Skin of body (tissue), 2 donors: ENCODE measurements around the gene GAL3ST3. TPM values are rescaled to one million over a fixed set of nuclear protein-coding genes. Genes with fewer than 3 reads are reported as not detected.
"Not testable (repeated sequence)": the region's sequence is repeated elsewhere in the genome, so short reads cannot be mapped to it uniquely, and the experiment has no call there.

Experiments used
- DNase-seq: peaks from one replicate; lab custom pipeline; 2025; lab: John Stamatoyannopoulos, UW
- total RNA-seq: library from RNA; depleted of rRNA; stranded (reverse); fragments of >200 nt; gene quantifications from one replicate; pipeline ENCODE4 v1.2.3, GENCODE V29; 2014

GAL3ST3 gene
- total RNA-seq, 1 donor from 2014 or later, result not detected

DNA sequence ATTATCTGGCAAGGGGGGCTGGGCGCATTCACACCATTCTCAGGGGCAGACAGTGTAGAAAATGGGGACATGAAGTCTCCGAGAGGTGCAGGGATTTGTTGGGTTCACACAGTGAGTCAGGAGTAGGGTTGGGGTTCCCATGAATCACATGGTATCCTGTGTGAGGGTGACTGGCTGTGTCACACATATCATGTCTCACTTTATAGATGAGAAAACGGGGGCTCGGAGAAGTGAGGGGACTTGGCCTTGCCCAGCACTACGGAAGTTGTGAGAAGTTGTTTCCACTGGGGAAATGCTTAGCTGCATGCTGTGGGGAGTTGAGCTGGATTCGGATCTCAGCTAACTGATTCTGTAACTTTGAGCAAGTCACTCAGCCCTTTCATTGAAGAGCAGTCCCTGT lies 4.2 kb downstream of the GAL3ST3 start:
- no peak for DNase-seq

GRCh38 chr11:66042996-66043906 lies 5.7 kb downstream of the GAL3ST3 start:
- DNase-seq, result no peak

GRCh38 chr11:66042227-66042995 lies 6.5 kb downstream of the GAL3ST3 start:
- DNase-seq, result no peak

DNA sequence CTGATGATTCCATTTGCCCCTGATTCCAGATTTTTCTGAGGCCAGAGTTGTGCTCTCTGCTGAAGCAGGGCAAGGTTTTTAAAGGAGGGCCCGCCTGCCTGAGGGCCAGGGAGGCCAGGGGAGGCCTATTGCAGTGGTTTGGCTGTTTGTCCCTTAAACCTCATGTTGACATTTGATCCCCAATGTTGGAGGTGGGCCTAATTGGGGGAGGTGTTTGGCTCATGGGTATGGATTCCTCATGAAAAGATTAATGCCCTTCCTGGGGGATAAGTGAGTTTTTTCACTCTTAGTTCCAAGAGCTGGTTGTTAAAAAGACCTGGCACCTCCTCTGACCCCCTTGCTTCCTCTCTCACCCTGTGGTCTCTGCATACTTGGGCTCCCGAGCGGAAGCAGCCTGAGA lies 9.2 kb downstream of the GAL3ST3 start:
- no peak for DNase-seq

- no peak for DNase-seq
Observed at GRCh38 chr11:66037327-66037726, 11.6 kb downstream of the GAL3ST3 start.

DNA sequence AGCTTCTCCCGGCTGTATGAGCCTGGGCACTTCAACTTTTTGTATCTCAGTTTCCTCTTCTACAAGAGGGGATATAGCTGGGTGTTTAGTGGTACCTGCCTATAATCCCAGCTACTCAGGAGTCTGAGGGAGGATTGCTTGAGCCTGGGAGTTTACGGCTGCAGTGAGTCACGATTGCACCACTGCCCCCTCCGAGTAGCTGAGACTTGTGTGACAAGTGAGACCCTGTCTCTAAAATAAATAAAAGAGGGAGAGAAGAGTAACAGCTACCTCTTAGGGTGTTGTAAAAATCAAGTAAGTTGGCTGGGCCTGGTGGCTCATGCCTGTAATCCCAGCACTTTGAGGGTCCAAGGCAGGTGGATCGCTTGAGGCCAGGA lies 12.6 kb downstream of the GAL3ST3 start:
- no peak for DNase-seq

DNA sequence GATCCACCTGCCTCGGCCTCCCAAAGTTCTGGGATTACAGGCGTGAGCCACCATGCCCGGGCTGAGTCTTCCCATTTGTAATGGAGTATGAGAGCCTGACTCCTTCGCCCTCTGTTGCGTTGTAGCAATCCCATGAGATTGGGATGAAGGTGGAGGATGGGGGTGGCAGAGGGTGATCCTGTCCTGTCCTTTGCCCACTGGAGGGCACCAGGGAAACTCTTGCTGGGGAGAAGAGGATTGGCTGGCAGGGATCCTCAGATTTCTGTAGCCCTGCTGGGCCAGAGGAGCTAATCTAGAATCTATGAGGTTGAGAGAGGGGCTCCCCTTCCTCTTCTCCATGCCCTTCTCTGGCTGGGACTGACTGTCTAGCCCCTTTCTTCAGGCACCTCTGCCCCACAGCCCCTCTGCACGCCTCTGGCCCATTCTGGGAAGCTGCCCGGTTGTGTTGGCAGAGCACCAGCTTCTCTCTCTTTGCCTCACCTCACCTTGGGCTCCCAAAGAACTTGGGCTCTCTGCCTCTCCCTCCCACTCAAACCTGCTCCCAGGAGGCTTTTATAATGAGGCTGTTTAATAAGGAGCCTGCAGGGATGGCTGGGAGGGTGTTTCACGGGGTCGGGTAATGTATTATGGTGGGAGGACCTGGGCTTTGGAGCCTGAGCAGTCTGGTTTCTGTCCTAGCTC lies 13.2 kb downstream of the GAL3ST3 start:
- no peak for DNase-seq

GRCh38 chr11:66032957-66033735 lies 15.8 kb downstream of the GAL3ST3 start:
- no peak for DNase-seq

DNA sequence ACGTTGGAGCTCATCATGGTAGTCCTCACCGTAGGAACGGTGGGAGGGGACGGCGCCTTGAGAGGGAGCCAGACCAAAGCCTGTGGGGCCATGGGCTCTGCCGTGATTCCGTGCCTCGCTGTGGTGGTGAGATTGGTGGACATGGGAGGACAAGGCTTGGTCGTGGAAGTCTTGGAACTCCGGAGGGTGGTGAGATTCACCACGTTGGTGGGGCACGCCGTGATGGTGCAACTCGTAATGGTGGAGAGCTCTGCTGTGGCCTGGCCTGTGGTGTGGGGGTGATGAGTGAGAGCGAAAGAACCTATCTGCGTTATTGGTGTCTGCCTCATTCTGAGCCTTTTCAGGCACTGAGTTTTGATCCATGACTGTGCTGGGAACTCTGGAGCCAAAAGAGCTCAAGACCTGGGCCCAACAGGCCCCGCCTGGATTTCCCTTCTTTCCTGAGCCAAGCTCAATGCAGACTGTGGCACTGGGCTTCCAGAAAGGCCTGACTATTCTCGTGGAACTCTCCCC lies 22.9 kb downstream of the GAL3ST3 start, which contains the start of gene CATSPER1:
Gene CATSPER1, minus strand, starts transcription at position 463 of the 513 bp plus-strand sequence. Its CDS starts 100 bp downstream, at position 363.
- no peak for DNase-seq

DNA sequence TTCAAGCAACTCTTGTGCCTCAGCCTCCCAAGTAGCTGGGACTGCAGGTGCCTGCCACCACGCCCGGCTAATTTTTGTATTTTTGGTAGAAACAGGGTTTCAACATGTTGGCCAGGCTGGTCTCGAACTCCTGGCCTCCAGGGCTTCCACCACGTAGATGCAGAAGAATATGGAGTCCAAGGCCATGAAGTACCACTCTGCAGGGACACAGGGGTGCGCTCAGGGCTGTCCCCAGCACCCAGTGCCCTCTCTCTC lies 25.8 kb downstream of the GAL3ST3 start:
- not testable (repeated sequence) for DNase-seq

DNA sequence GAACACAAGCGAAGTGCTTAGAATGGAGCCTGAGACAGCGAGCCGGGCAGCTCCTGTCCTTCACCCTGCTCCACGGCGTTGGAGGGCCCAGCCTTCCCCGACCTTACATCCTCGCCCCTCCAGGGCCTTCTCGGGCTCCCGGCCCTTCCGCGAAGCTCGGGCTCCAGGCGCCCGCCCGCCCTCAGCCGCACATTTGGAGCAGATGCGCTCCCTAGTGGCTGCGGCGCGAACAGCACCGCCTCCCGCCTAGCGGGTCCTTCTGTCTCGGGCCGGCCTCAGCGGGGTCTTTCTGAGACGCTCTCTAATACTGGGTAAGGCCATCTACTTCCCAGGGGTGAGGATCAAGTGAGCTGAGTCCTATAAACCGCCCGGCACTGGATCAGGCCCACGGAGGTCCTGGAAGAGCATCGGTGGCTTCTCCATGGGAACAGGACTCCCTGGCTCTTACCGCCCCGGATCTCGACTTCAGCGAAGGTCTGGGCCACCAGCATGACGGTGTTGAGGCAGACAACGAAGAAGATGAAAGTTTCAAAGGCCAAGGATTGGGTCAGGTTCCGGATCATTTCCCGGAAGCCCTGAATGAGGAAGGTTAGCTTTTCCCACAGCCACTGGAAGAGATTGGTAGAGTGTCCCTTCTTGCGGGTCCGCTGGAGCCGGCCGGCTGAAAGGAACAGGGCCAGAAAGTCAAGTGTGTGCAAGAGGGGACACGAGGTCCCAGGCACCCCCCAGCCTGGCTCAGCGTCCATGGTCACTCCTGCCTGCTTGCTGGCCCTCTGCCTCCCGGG lies 26.4 kb downstream of the GAL3ST3 start:
- no peak for DNase-seq

GRCh38 chr11:66020618-66021357 lies 28.2 kb downstream of the GAL3ST3 start:
- DNase-seq, result no peak

GRCh38 chr11:66020212-66020611 lies 28.7 kb downstream of the GAL3ST3 start:
- DNase-seq, result no peak

DNA sequence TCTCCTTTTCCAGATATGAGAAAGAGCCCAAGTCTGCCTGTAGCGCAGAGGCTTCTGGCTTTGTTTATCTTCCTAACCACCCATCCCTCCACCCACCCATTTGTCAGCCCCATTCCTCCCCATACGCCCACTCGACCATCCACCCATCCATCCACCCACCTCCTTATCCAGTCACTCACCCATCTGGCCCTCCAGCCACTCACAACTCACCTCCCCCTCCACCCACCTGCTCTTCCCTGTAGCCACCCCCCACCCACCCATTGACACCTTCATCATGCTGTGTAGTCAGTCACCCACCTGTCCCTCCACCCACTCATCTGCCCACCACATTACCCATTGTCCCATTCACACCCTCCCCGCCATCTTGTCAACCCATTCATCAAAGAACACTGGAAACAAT lies 31.6 kb downstream of the GAL3ST3 start:
- no peak for DNase-seq

DNA sequence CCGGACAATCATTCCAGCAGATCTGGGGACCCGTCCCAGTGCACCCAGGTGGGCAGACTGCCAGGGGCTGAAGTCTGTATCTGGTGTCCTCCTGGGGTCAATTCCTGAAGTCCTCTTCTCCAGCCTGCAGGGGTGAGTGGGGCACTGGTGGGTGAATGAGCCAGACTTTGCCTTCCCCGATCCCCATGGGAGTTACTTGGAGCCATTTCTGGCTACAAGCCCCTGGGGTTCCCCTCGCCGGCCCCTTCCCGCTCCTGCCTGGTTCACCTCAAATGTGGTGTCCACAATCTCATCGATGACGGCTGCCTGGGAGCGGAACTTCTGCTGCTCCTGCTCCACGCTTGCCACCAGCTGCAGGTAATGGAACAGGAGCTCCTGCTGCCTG lies 32.2 kb downstream of the GAL3ST3 start:
- no peak for DNase-seq

DNA sequence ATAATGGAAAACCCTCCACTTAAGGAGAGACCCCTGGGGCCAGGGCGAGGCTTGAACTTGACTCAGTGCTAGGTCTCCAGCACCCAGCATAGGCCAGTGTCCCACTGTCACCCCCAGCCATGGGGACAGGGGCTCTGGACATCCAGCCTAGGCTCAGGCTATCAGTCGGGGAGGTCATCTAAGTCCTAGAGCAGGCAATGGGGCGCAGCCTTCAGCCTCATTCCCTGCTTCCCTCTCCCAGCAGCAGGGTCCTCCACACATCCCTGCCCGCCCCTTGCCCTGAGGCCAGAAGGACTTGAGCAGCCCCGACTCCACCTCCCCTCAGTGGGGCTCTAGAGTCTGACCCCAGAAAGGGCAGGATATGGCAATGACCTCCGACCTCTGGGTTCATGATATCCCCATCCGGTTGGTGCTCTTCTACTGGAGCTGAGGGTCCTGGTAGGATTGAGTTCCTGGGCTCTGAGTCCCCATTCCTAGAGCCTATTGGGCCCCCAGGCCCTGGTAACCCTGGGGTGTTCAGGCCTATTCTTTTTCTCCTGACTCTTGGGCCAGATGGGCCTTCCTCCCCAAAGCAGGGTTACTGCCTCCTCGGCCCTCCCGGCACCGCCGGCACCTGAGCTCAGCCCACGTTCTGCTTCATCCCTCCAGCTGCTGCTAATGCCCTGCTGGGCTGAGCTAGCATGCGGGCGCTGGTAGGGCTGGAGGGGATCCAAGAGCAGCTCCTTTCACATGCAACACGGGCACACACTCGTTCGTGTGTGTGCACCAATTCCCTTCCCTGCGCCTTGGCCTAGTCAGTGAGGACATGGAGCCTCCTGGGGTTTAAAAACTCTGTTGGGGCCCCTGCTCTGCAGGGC lies 32.8 kb downstream of the GAL3ST3 start:
- no peak for DNase-seq

- no peak for DNase-seq
Observed at GRCh38 chr11:66015454-66015881, 33.5 kb downstream of the GAL3ST3 start.

DNA sequence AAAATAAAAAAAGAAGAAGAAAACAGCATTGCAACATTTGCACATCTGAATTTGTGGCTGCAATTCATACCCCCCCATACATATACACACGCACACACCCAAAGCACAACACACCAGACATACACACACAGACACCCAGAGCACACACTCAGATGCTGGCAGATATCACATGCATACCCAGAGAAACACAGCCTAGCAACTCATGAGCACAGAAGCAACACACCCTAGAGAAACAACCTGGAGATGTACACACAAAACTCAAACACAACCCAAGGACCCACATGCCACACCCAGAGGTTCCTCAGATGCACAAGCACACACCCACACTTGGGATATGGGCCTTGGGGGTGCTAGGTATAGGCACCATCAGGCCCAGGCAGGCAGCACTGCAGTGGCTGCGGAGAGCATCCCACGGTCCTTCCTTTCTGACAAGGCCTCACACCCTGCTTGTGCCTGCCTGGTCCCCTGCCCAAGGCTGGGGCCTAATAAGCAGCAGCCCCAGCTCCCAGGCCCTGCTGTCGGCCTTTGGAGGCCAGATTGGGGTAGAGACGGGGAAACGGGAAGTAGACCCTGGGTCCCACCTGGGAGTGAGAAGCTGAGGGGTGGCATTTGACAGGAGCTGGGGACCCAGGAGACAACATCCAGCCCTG lies 34.0 kb downstream of the GAL3ST3 start:
- no peak for DNase-seq
